IMR-90 (cell line): Measurements from ENCODE around the gene FOXK2. TPM values are rescaled to one million over a fixed set of nuclear protein-coding genes. Genes with fewer than 3 reads are reported as not detected.

Experiments
- ATAC-seq: fragments of 200-7000 bp; cut with Tn5 transposase; 2 replicates; pipeline ENCODE4 v1.9.1; 2020; ENCODE audit warnings: low read depth, mild to moderate bottlenecking, moderate library complexity
- BruUV-seq: library from RNA; stranded (reverse); fragments of 400-500 nt; replicated peaks from 2 replicates; lab custom pipeline; 2021; lab: Mats Ljungman, UMichigan
- CTCF ChIA-PET: fragments of 300-600 bp; formaldehyde crosslinking; extraction: SDS; loops from one replicate; lab custom pipeline; 2021; ENCODE audit warnings: antibody characterized with exemption; lab: Yijun Ruan, JAX
- POLR2A ChIA-PET: fragments of 300-600 bp; sonication (Branson Sonifier 250); formaldehyde crosslinking; loops from one replicate; lab custom pipeline; 2022; ENCODE audit warnings: antibody characterized with exemption; ENCODE audit not compliant: unreplicated experiment; lab: Charles Lee
- DNase-seq: peaks from one replicate; pipeline ENCODE4 v3.0.0; 2013
- H2AFZ ChIP-seq: replicated peaks from 2 replicates; pipeline ENCODE3; 2013; ENCODE audit warnings: low read length, mild to moderate bottlenecking; ENCODE audit not compliant: poor library complexity
- H2AK5ac ChIP-seq: 2 replicates; pipeline ENCODE4 v1.6.1; 2013; ENCODE audit warnings: low read depth, low read length, inconsistent platforms
- H2AK9ac ChIP-seq: replicated peaks from 2 replicates; pipeline ENCODE3; 2013; ENCODE audit warnings: mild to moderate bottlenecking, low read depth, low read length, moderate library complexity; ENCODE audit not compliant: poor library complexity
- H2BK120ac ChIP-seq: 2 replicates; pipeline ENCODE4 v1.6.1; 2013; ENCODE audit warnings: low read depth, low read length, inconsistent platforms
- H2BK15ac ChIP-seq: 3 replicates; pipeline ENCODE4 v1.6.1; 2013; ENCODE audit warnings: low read depth, low read length, inconsistent platforms
- H2BK20ac ChIP-seq: 2 replicates; pipeline ENCODE4 v1.6.1; 2013; ENCODE audit warnings: low read depth, mild to moderate bottlenecking, inconsistent platforms, low read length, moderate library complexity
- H2BK5ac ChIP-seq: 2 replicates; pipeline ENCODE4 v1.6.1; 2013; ENCODE audit warnings: mild to moderate bottlenecking, low read depth, low read length, inconsistent platforms; ENCODE audit not compliant: poor library complexity, severe bottlenecking
- H3K14ac ChIP-seq: replicated peaks from 2 replicates; pipeline ENCODE4 v1.6.1; 2013; ENCODE audit warnings: low read depth, low read length, inconsistent platforms
- H3K18ac ChIP-seq: 2 replicates; pipeline ENCODE4 v1.6.1; 2013; ENCODE audit warnings: low read depth, low read length, control low read depth
- H3K23ac ChIP-seq: 2 replicates; pipeline ENCODE4 v1.6.1; 2013; ENCODE audit warnings: low read depth, low read length, inconsistent platforms
- H3K27ac ChIP-seq: 2 replicates; pipeline ENCODE4 v1.5.1; 2013; ENCODE audit warnings: mild to moderate bottlenecking, control low read depth, low read length; ENCODE audit not compliant: insufficient read depth
- H3K27me3 ChIP-seq: 2 replicates; pipeline ENCODE4 v1.6.1; 2013; ENCODE audit warnings: low read length; ENCODE audit not compliant: control insufficient read depth, insufficient read depth
- H3K36me3 ChIP-seq: 2 replicates; pipeline ENCODE4 v1.6.1; 2013; ENCODE audit warnings: low read length, mixed read lengths; ENCODE audit not compliant: control insufficient read depth, insufficient read depth
- H3K4ac ChIP-seq: 2 replicates; pipeline ENCODE4 v1.6.1; 2013; ENCODE audit warnings: low read depth, low read length, inconsistent platforms
- H3K4me1 ChIP-seq: 2 replicates; pipeline ENCODE4 v1.6.1; 2013; ENCODE audit warnings: low read length, mixed read lengths; ENCODE audit not compliant: control insufficient read depth, insufficient read depth
- H3K4me2 ChIP-seq: 2 replicates; pipeline ENCODE4 v1.6.1; 2013; ENCODE audit warnings: low read depth, mild to moderate bottlenecking, control low read depth, low read length, moderate library complexity
- H3K4me3 ChIP-seq: 2 replicates; pipeline ENCODE4 v1.5.1; 2013; ENCODE audit warnings: low read depth, mild to moderate bottlenecking, control low read depth, low read length, moderate library complexity; ENCODE audit not compliant: insufficient read depth
- H3K56ac ChIP-seq: 2 replicates; pipeline ENCODE4 v1.6.1; 2013; ENCODE audit warnings: low read length, inconsistent platforms; ENCODE audit not compliant: insufficient read depth; ENCODE audit errors: extremely low read depth
- H3K79me1 ChIP-seq, 2 experiments: 2 replicates each; pipeline ENCODE4 v1.6.1; 2013; ENCODE audit warnings: low read length in 2 of 2, inconsistent platforms in 1 of 2, low read depth in 1 of 2
- H3K9ac ChIP-seq: 2 replicates; pipeline ENCODE4 v1.6.1; 2013; ENCODE audit warnings: low read depth, low read length, control low read depth
- H3K9me1 ChIP-seq: 2 replicates; pipeline ENCODE4 v1.6.1; 2013; ENCODE audit warnings: low read length, inconsistent platforms; ENCODE audit not compliant: insufficient read depth
- H3K9me3 ChIP-seq: 2 replicates; pipeline ENCODE4 v1.6.1; 2013; ENCODE audit warnings: low read length; ENCODE audit not compliant: control insufficient read depth, insufficient read depth
- H4K20me1 ChIP-seq: 2 replicates; pipeline ENCODE4 v1.6.1; 2013; ENCODE audit warnings: low read length, inconsistent platforms; ENCODE audit not compliant: insufficient read depth
- H4K5ac ChIP-seq: 2 replicates; pipeline ENCODE4 v1.6.1; 2013; ENCODE audit warnings: mild to moderate bottlenecking, low read depth, low read length, control low read depth
- H4K8ac ChIP-seq, 2 experiments: 2 replicates each; pipeline ENCODE4 v1.6.1; 2013; ENCODE audit warnings: low read depth in 2 of 2, low read length in 2 of 2, control low read depth in 1 of 2, inconsistent platforms in 1 of 2
- H4K91ac ChIP-seq: 2 replicates; pipeline ENCODE4 v1.6.1; 2013; ENCODE audit warnings: low read depth, low read length, inconsistent platforms; ENCODE audit not compliant: insufficient read depth
- BHLHE40 ChIP-seq: fragments of 150-350 bp; IDR thresholded peaks from 2 replicates; pipeline ENCODE4 v1.6.1; 2016; ENCODE audit warnings: mild to moderate bottlenecking, low read depth, low read length
- CEBPB ChIP-seq: IDR thresholded peaks from 2 replicates; pipeline ENCODE4 v1.6.1; 2012; ENCODE audit warnings: low read depth, low read length, improper control_type of control experiment
- CHD1 ChIP-seq: IDR thresholded peaks from 2 replicates; pipeline ENCODE4 v1.6.1; 2012; ENCODE audit warnings: low read depth, low read length, improper control_type of control experiment
- CTCF ChIP-seq: conservative IDR thresholded peaks from 2 replicates; pipeline ENCODE4 v1.5.1; 2012; ENCODE audit warnings: mild to moderate bottlenecking, low read depth, low read length, improper control_type of control experiment
- FOS ChIP-seq: fragments of 150-350 bp; IDR thresholded peaks from 2 replicates; pipeline ENCODE4 v1.6.1; 2016; ENCODE audit warnings: low read depth, low read length
- MAZ ChIP-seq: IDR thresholded peaks from 2 replicates; pipeline ENCODE4 v1.6.1; 2012; ENCODE audit warnings: low read depth, mild to moderate bottlenecking, low read length, improper control_type of control experiment, moderate library complexity, borderline replicate concordance
- MXI1 ChIP-seq: IDR thresholded peaks from 2 replicates; pipeline ENCODE4 v1.6.1; 2012; ENCODE audit warnings: low read depth, mild to moderate bottlenecking, low read length, moderate library complexity, borderline replicate concordance
- NFE2L2 ChIP-seq: fragments of 150-350 bp; IDR thresholded peaks from 2 replicates; pipeline ENCODE4 v1.6.1; 2016; ENCODE audit warnings: low read depth, mild to moderate bottlenecking, low read length
- POLR2A ChIP-seq: IDR thresholded peaks from 2 replicates; pipeline ENCODE4 v1.6.1; 2012; ENCODE audit warnings: mild to moderate bottlenecking, low read depth, low read length
- RAD21 ChIP-seq: IDR thresholded peaks from 2 replicates; pipeline ENCODE4 v1.6.1; 2012; ENCODE audit warnings: low read length, improper control_type of control experiment
- RCOR1 ChIP-seq: IDR thresholded peaks from 2 replicates; pipeline ENCODE4 v1.6.1; 2012; ENCODE audit warnings: mild to moderate bottlenecking, low read length, improper control_type of control experiment; ENCODE audit not compliant: insufficient replicate concordance
- RFX5 ChIP-seq: IDR thresholded peaks from 2 replicates; pipeline ENCODE4 v1.8.0; 2012; ENCODE audit warnings: low read depth, mild to moderate bottlenecking, low read length, moderate library complexity
- SMC3 ChIP-seq: fragments of 150-350 bp; IDR thresholded peaks from 2 replicates; pipeline ENCODE4 v1.6.1; 2016; ENCODE audit warnings: low read depth, mild to moderate bottlenecking, antibody characterized with exemption, low read length, moderate library complexity
- WGBS, 2 experiments: methylation state at CpG; one replicate each; pipeline versions ENCODE4 v1.1.5 to v1.1.7; 2013; ENCODE audit warnings: missing lambda C conversion rate in 2 of 2; ENCODE audit not compliant: insufficient read length in 1 of 2; ENCODE audit errors: extremely low coverage in 2 of 2; 5-methylcytosine and 5-hydroxymethylcytosine counted together
- dilution Hi-C: fragments of 300-500 bp; cut with HindIII; formaldehyde crosslinking; loops from one replicate; pipeline ENCODE4 v1.14.3; 2018; ENCODE audit warnings: low sequenced_read_pairs; ENCODE audit not compliant: unreplicated experiment
- in situ Hi-C: fragments of 300-500 bp; cut with MboI; formaldehyde crosslinking; loops from 3 replicates; pipeline ENCODE4 v1.14.3; 2019; ENCODE audit warnings: low sequenced_read_pairs, inconsistent platforms, mixed read lengths
- intact Hi-C: fragments of 100-400 bp; cut with micrococcal nuclease; formaldehyde crosslinking; loops from 2 replicates; pipeline ENCODE4 v1.10.0; 2022
- polyA plus RNA-seq, 3 experiments: library from polyadenylated mRNA; depleted of rRNA; stranded (reverse); fragments of >200 nt; gene quantifications; 2 replicates each; pipeline ENCODE4 v1.2.3, GENCODE V29; 2012; ENCODE audit warnings: low replicate concordance in 1 of 3
- total RNA-seq: library from RNA; depleted of rRNA; stranded (reverse); fragments of >200 nt; gene quantifications from 2 replicates; pipeline ENCODE4 v1.2.3, GENCODE V29; 2012
- TF ChIP-seq, protein P1 (sequence below): fragments of 150-350 bp; IDR thresholded peaks from 2 replicates; pipeline ENCODE4 v1.6.1; 2016; ENCODE audit warnings: low read depth, mild to moderate bottlenecking, low read length, moderate library complexity, borderline replicate concordance
- TF ChIP-seq, protein P2 (sequence below): fragments of 150-350 bp; IDR thresholded peaks from 2 replicates; pipeline ENCODE4 v1.6.1; 2017; ENCODE audit warnings: mild to moderate bottlenecking, antibody characterized with exemption, low read length, low read depth

The FOXK2 gene
- total and polyA plus RNA-seq, 2 of the 4 experiments (the other 2 are of a cell fraction) = 12.5 to 20.0 TPM

DNA sequence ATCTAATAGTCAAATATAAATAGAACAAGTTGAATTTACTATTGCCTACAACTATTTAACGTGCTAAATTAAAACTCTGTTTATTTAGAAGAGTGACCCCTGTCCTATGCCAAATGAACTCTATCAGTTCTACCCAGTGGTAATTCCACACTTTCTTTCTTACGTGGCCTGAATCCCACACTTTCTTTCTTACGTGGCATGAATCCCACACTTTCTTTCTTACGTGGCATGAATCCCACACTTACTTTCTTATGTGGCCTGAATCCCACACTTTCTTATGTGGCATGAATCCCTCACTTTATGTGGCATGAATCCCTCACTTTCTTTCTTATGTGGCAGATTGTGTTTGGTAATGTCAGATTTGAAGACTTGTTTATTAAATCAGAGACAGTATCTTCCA is 6.2 kb downstream of the FOXK2 start:
- no peak overlapping the region for H2BK120ac ChIP-seq
- POLR2A ChIA-PET = no interaction called here
- no peak overlapping the region for H3K18ac ChIP-seq
- H2AK5ac ChIP-seq = no peak overlapping the region
- WGBS, 2 experiments = 80% methylated on average over 1 of the region's 4 CpGs; no CpG with 5 or more reads in 1 of the 2 experiments
- dilution Hi-C loops (no loop called here), intact Hi-C loops (loop anchor here (1.0 kb wide), 1 partner anchor 18 kb away; no protein-coding TSS in a partner anchor), in situ Hi-C loops (no loop called here)
- no TSS peak for BruUV-seq
- H3K4me2 ChIP-seq = no peak overlapping the region
- no peak overlapping the region for H4K8ac ChIP-seq
- peaks cover 13% of the 10 kb centered on the region for H3K4me1 ChIP-seq
- H3K9ac ChIP-seq = no peak overlapping the region
- CTCF ChIA-PET = no interaction called here
- no peak for ATAC-seq
- no peak overlapping the region for H3K14ac ChIP-seq
- H2BK5ac ChIP-seq = no peak overlapping the region
- TF ChIP-seq CTCF = no peak
- no peak for TF ChIP-seq RCOR1
- TF ChIP-seq, protein P1, sequence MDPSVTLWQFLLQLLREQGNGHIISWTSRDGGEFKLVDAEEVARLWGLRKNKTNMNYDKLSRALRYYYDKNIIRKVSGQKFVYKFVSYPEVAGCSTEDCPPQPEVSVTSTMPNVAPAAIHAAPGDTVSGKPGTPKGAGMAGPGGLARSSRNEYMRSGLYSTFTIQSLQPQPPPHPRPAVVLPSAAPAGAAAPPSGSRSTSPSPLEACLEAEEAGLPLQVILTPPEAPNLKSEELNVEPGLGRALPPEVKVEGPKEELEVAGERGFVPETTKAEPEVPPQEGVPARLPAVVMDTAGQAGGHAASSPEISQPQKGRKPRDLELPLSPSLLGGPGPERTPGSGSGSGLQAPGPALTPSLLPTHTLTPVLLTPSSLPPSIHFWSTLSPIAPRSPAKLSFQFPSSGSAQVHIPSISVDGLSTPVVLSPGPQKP = no peak
- no peak for TF ChIP-seq CHD1
- no peak for TF ChIP-seq CEBPB
- no peak for TF ChIP-seq MAZ
- no peak for TF ChIP-seq RAD21
- TF ChIP-seq, protein P2, sequence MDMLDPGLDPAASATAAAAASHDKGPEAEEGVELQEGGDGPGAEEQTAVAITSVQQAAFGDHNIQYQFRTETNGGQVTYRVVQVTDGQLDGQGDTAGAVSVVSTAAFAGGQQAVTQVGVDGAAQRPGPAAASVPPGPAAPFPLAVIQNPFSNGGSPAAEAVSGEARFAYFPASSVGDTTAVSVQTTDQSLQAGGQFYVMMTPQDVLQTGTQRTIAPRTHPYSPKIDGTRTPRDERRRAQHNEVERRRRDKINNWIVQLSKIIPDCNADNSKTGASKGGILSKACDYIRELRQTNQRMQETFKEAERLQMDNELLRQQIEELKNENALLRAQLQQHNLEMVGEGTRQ = no peak
- no peak for TF ChIP-seq RFX5
- no peak for TF ChIP-seq BHLHE40
- no peak for TF ChIP-seq NFE2L2
- TF ChIP-seq SMC3 = no peak
- TF ChIP-seq MXI1 = no peak
- no peak for TF ChIP-seq POLR2A
- no peak for TF ChIP-seq FOS
- no peak overlapping the region for H3K23ac ChIP-seq
- H3K56ac ChIP-seq = no peak overlapping the region
- H3K9me1 ChIP-seq = peaks cover 21% of the 10 kb centered on the region
- H3K79me1 ChIP-seq = peaks cover 3 to 81% of the 10 kb centered on the region in 2 experiments; a peak in 2 of 4 replicates
- no peak overlapping the region for H3K4me3 ChIP-seq
- H4K20me1 ChIP-seq = peaks cover 97% of the 10 kb centered on the region
- no peak overlapping the region for H2AK9ac ChIP-seq
- no peak overlapping the region for H2AFZ ChIP-seq
- no peak overlapping the region for H4K5ac ChIP-seq
- H4K91ac ChIP-seq = no peak overlapping the region
- no peaks in the 10 kb centered on the region for H3K9me3 ChIP-seq
- H3K27me3 ChIP-seq = no peaks in the 10 kb centered on the region
- no peak for DNase-seq
- H2BK15ac ChIP-seq = no peak overlapping the region
- no peak overlapping the region for H3K27ac ChIP-seq
- H3K36me3 ChIP-seq = peaks cover 1% of the 10 kb centered on the region; the same call in 1 of the 2 replicates
- H3K4ac ChIP-seq = no peak overlapping the region
- no peak overlapping the region for H2BK20ac ChIP-seq
